HG02571 (cell line): Measurements from ENCODE around the gene EDEM1.
A peak's percentile ranks its signal among the peaks of the same experiment; 100 is the strongest.
"Not testable (repeated sequence)": the region's sequence is repeated elsewhere in the genome, so short reads cannot be mapped to it uniquely, and the experiment has no call there.

Source experiments
- ATAC-seq: cut with Tn5 transposase; IDR thresholded peaks from one replicate; pipeline ENCODE4 v1.9.1; 2021; ENCODE audit warnings: mild to moderate bottlenecking, moderate library complexity; ENCODE audit not compliant: unreplicated experiment

EDEM1 gene

GRCh38 chr3:5187156-5187919 lies at the start of gene EDEM1:
Gene EDEM1 (plus strand): TSS chr3:5187707. CDS start chr3:5187806, 99 bp downstream.
- peak; percentile 76 for ATAC-seq

- no peak for ATAC-seq
These were observed 49.1 kb upstream of the EDEM1 start for GRCh38 chr3:5138214-5138981.

GRCh38 chr3:5140230-5140621 lies 47.3 kb upstream of the EDEM1 start:
- no peak for ATAC-seq

GRCh38 chr3:5140839-5141238 lies 46.7 kb upstream of the EDEM1 start:
- ATAC-seq = no peak

GRCh38 chr3:5141760-5142159 lies 45.7 kb upstream of the EDEM1 start:
- ATAC-seq = no peak

GRCh38 chr3:5143464-5143863 lies 44.0 kb upstream of the EDEM1 start:
- ATAC-seq = no peak

- ATAC-seq = no peak
These were observed 43.1 kb upstream of the EDEM1 start for GRCh38 chr3:5144316-5144994.

GRCh38 chr3:5145120-5145519 lies 42.4 kb upstream of the EDEM1 start:
- ATAC-seq = no peak

- ATAC-seq = not testable (repeated sequence)
These were observed 40.4 kb upstream of the EDEM1 start for GRCh38 chr3:5147152-5147551.

- ATAC-seq = no peak
These were observed 38.1 kb upstream of the EDEM1 start for GRCh38 chr3:5149306-5149880.

GRCh38 chr3:5151586-5151985 lies 35.9 kb upstream of the EDEM1 start:
- no peak for ATAC-seq

GRCh38 chr3:5153074-5153473 lies 34.4 kb upstream of the EDEM1 start:
- ATAC-seq = no peak

GRCh38 chr3:5155241-5155640 lies 32.3 kb upstream of the EDEM1 start:
- no peak for ATAC-seq

GRCh38 chr3:5160321-5160720 lies 27.2 kb upstream of the EDEM1 start:
- no peak for ATAC-seq

GRCh38 chr3:5160940-5161858 lies 26.3 kb upstream of the EDEM1 start:
- ATAC-seq = no peak

GRCh38 chr3:5162102-5162501 lies 25.4 kb upstream of the EDEM1 start:
- no peak for ATAC-seq

GRCh38 chr3:5165698-5166097 lies 21.8 kb upstream of the EDEM1 start:
- no peak for ATAC-seq

- ATAC-seq = no peak
These were observed 20.7 kb upstream of the EDEM1 start for GRCh38 chr3:5166846-5167245.

- no peak for ATAC-seq
These were observed 19.4 kb upstream of the EDEM1 start for GRCh38 chr3:5168110-5168509.

GRCh38 chr3:5169807-5170206 lies 17.7 kb upstream of the EDEM1 start:
- no peak for ATAC-seq
